Measurements from ENCODE around the gene PIK3C2A.

Gene PIK3C2A

GRCh38 chr11:17217401-17217800 lies 9.6 kb upstream of the PIK3C2A start:
- no peak for DNase-seq (ENCODE audit: low read depth)

GRCh38 chr11:17214338-17214737 lies 6.6 kb upstream of the PIK3C2A start:
- DNase-seq (ENCODE audit: low read depth) = no peak

DNA sequence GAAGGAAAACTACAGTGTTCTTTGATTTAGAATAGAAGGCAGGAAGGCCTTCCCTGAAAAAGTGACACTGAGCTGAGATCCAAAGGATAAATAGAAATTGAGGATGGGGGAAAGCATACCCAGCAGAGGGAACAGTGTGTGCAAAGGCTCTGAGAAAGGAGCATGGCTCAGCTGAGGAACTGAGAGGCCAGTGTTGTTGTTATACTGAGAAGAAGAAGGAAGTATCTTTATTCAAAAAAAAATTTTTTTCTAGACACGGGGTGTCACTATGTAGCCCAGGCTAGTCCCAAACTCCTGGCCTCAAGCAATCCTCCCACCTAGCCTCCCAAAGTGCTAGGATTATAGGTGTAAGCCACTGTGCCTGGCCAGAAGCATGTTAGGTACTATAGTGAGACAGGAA lies 3.5 kb upstream of the PIK3C2A start:
- DNase-seq (ENCODE audit: low read depth) = no peak

- DNase-seq (ENCODE audit: low read depth) = no peak
These were observed 2.1 kb upstream of the PIK3C2A start for GRCh38 chr11:17209939-17210245.

DNA sequence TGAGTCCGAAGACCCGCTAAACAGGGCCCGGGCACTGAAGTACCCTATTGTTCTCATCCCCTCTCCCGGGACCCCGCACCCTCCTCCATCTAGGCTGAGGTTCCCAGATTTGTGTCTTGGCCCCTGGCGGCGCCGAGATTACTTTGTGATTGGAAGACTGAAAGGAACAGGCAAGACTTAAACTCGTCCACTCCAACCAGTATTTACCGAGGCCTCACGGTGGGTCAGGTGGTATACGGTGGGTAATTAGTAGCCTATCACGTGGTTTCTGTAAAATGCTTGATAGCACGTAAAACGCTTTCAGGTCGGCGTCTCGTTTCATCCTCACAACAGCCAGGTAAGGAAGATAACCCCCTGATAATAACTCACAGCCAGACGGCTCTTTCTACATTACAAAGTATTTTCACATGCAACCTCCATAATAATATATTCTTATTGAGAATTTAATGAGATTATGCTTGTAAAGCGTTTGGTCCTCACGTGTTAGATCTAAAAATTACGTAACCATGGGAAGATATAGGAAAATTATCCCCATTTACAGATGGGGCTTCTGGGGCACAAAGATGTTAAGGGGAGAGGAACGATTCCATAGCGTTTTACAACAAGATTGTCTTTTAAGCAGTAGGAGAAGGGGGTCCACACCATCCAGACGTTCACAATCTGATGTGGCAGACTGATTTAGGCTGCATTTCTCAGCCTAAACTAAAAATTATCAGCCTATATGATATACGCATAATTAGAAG lies 642 bp upstream of the PIK3C2A start:
- no peak for DNase-seq (ENCODE audit: low read depth)

- DNase-seq (ENCODE audit: low read depth) = no peak
These were observed 1.3 kb downstream of the PIK3C2A start for GRCh38 chr11:17206463-17206862.

GRCh38 chr11:17197431-17197898 lies 10.3 kb downstream of the PIK3C2A start:
- DNase-seq (ENCODE audit: low read depth) = no peak

DNA sequence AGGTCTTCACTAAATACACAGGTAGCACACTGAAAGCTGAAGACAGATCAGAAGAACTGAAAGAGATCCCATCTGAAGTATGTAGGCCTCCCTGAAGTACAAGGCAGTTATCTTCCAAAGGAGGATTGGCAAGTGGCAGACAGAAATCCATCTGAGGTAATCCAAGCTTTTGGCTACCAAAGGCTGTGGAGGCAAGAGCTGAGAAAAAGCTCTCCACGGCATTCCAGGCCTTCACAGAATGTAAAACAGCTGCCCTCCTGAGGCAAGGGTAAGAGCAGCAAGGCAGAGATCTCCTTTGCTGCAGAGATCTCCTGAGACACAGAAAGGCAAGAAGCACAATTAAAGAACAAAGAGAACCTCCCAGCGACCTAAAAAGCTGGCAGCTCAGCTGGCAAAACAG lies 19.1 kb downstream of the PIK3C2A start:
- DNase-seq (ENCODE audit: low read depth) = no peak

GRCh38 chr11:17186932-17187692 lies 20.7 kb downstream of the PIK3C2A start:
- no peak for DNase-seq (ENCODE audit: low read depth)

- DNase-seq (ENCODE audit: low read depth) = no peak
These were observed 21.8 kb downstream of the PIK3C2A start for GRCh38 chr11:17185938-17186337.

DNA sequence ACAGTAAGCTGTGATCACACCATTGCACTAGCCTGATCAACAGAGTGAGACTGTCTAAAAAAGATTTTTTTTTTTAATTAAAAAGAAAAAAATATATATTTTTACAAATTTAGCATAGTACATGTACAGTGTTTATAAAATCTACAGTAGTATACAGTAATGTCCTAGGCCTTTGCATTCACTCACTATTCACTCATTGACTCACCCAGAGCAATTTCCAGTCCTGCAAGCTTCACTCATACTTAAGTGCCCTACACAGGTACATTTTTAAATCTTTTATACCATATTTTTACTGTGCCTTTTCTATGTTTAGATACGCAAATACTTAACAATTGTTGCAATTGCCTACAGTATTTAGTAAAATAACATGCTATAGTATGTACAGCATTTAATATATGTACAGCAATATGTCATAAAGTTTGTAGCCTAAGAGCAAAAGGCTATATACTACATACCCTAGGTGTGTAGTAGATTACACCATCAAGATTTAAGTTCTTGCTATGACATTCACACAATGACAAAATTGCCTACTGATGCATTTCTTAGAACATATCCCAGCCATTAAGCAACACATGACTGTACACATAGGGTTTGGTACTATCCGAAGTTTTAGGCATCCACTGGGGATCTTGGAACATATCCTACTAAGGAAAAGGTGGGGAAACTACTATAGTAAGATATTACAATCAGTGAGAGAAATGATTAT lies 22.8 kb downstream of the PIK3C2A start:
- DNase-seq (ENCODE audit: low read depth) = no peak

DNA sequence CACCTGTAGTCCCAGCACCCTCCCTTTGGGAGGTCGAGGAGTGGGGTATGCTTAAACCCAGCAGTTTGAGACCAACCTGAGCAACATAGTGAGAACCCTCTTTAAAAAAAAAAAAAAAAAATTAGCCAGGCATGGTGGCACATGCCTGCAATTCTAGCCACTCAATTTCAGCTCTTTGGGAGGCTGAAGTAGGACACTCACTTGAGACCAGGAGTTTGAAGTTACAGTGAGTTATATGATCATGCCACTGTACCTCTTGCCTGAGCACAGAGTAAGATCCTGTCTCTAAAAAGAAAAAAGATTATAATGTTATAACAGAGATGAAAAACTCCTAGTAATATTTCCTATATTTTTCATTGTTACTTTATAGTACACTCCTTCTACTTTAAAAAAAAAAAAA lies 23.9 kb downstream of the PIK3C2A start:
- no peak for DNase-seq (ENCODE audit: low read depth)

GRCh38 chr11:17179970-17180369 lies 27.8 kb downstream of the PIK3C2A start:
- DNase-seq (ENCODE audit: low read depth) = no peak

- DNase-seq (ENCODE audit: low read depth) = no peak
These were observed 34.5 kb downstream of the PIK3C2A start for GRCh38 chr11:17173332-17173731.

GRCh38 chr11:17171916-17172315 lies 35.9 kb downstream of the PIK3C2A start:
- DNase-seq (ENCODE audit: low read depth) = no peak

DNA sequence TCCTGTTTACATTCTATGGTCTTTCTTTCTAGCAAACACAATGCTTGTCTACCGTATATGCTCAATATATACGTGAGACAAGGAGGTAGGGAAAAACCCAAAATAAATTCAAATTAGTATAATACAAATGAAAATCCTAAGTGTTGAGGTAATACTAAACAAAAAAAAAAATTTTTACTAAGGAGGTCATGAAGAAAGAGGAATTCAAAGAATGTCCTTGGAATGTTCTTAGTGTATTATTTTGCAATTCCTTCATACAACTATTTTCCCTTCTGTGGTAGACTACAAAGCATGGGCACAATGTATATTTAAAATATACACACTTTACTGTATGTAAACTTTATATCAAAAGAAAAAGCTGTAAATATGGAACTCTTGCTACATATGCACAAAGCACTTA lies 36.4 kb downstream of the PIK3C2A start:
- DNase-seq (ENCODE audit: low read depth) = peak; percentile 6

- DNase-seq (ENCODE audit: low read depth) = no peak
These were observed 37.9 kb downstream of the PIK3C2A start for GRCh38 chr11:17169876-17170275.

DNA sequence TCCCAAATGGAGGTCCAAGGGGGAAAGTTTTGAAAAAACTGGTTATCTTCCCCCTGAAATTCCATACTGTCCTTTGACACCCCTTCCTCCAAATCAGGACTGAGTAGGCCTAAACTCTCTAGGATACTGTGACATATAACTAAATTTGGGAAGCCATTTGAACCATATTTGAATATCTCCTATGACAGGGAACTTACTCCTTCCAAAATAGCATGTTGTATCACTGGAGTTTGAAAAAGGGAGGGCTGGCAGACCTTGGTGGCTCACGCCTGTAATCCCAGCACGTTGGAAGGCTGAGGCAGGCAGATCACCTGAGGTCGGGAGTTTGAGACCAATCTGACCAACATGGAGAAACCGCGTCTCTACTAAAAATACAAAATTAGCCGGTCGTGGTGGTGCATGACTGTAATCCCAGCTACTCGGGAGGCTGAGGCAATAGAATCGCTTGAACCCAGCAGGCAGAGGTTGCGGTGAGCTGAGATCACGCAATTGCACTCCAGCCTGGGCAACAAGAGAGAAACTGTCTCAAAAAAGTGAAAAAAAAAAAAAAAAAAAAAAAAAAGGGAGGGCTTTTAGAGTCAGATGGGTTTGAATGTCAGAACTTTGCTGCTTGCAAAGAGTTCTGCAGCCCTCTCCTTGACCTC lies 42.4 kb downstream of the PIK3C2A start:
- no peak for DNase-seq (ENCODE audit: low read depth)

GRCh38 chr11:17164361-17165246 lies 43.2 kb downstream of the PIK3C2A start:
- peak; percentile 14 for DNase-seq (ENCODE audit: low read depth)

- DNase-seq (ENCODE audit: low read depth) = no peak
These were observed 44.0 kb downstream of the PIK3C2A start for GRCh38 chr11:17163736-17164135.

DNA sequence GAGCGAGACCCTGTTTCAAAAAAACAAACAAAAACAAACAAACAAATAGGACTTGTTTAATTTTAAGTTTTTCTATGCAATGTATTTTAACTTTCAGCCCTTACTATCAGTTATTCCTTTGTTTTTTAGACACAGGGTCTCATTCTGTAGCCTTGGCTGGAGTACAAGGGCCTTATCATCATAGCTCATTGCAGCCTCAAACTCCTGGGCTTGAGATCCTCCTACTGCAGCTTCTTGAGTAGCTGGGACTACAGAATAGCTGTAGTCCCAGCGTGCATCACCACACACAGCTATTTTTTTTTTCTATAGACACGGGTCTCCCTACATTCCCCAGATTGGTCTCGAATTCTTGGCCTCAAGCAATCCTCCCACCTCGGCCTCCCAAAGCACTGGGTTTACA lies 44.5 kb downstream of the PIK3C2A start:
- DNase-seq (ENCODE audit: low read depth) = no peak

DNA sequence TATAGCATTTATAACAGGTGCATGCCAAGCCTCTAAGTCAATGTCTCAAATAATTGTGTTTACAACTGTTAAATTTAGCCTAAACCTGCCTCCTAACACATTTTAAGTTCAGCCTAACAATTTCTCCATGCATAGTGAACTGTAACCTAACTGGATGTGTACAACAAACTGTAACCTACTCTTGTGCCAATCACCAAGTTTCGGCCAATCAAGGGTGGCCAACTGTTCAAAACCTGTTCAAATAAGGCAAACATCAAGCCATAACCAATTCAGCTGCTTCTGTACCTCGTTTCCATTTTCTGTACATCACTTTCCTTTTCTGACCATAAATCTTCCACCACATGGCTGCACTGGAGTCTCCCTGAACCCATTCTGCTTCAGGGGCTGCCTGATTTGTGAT lies 45.4 kb downstream of the PIK3C2A start:
- DNase-seq (ENCODE audit: low read depth) = no peak

Data from GM04504 (cell line).